GM18505 (cell line): ENCODE results near the gene BAG2.

Source experiments
- ATAC-seq: cut with Tn5 transposase; IDR thresholded peaks from one replicate; pipeline ENCODE4 v1.9.1; 2021; ENCODE audit not compliant: unreplicated experiment
- POLR2A ChIP-seq: IDR thresholded peaks from 4 replicates; pipeline ENCODE4 v1.6.1; 2011; ENCODE audit warnings: borderline replicate concordance; ENCODE audit not compliant: insufficient read depth, insufficient read length; ENCODE audit errors: extremely low read depth

The BAG2 gene

DNA sequence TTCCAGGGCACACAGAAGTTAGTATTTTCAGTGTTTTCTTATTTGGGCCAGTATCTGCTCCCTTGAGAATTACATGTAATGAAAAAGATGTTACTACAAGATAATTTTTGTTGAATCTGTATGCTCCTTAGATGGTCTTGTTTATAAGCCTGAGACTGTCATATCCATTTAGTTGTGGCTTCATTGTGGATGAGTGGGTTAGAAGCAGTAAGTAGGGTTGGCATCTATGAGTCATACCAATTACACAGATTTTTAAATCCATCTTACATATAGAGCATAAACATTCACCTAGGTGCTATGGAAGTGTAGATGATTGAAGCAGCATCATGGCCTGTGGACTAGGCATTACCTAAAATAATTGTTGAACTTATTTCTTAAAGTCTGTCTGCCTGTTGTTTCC lies 13.5 kb upstream of the BAG2 start:
- no peak for TF ChIP-seq POLR2A
- no peak for ATAC-seq

DNA sequence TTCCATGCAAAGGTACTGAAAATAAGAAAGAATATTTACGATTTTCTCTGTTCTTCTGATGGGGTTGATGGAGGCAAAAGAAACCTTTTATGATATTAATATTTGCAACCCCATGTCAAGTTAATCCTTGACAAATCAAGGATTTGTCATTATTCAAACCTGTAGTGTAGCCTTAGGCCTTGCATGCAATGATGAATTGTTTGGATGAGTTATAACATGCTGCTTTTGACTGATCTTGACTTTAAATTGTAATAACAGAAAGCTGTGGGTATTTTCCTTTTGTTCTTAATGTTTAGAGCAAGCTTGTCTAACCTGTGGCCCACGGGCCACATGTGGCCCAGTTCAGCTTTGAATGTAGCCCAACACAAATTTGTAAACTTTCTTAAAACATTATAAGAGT lies 13.0 kb upstream of the BAG2 start:
- no peak for ATAC-seq
- no peak for TF ChIP-seq POLR2A

DNA sequence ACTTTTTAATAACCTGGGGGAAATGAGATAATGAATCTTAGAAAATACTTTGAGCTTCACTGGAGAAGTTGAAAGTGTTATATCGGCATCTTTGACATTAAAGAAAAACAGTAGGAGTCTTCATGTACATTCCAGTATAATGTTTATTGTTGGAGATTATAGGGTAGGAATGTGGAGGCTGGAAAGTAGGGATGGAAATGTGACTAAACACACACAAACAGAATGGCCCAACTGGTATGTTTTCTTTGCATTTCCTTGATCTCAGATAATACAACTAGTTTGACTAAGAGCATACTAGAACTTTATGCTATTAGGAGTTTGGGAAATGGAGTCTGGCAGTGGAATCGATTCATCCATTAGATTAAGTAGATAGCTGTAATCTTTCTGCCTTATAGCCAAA lies 10.1 kb upstream of the BAG2 start:
- TF ChIP-seq POLR2A: no peak
- ATAC-seq: no peak

DNA sequence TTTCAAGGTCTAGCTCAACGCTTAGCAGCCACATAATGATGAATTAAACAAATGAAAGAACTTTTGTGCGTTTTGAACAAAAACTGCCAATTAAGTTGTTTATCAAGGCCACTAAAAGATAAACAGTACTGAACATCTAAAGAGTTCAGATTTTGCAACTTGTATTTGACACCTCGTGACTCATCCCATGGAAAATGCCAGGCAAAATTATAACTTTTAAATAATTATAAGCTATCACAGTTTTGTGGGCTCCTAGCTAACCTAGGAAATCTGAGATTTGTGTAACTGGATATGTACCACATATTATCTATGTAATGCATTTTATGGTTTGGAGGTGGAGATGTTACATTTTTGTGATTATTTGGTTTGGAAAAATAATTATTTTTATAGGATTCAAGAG lies 9.6 kb upstream of the BAG2 start:
- TF ChIP-seq POLR2A: no peak
- no peak for ATAC-seq

DNA sequence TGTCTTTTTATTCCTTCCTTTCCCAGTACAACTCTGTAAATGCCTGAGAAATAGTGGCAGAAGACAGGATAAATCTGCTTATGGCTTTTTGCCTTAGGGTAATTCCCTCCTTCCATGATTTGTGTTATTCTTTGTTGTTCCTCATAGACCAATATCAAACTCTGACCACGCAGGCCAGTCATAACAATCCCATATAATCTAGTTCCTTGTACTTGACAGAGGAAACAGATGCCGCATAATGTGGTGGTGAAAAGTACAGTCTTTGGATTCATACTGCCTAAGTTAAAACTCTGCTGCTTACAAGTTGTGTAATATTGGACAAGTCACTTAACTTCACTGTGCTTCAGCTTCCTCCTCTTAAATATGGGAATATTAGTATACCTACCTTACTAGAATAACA lies 8.2 kb upstream of the BAG2 start:
- no peak for TF ChIP-seq POLR2A
- no peak for ATAC-seq

DNA sequence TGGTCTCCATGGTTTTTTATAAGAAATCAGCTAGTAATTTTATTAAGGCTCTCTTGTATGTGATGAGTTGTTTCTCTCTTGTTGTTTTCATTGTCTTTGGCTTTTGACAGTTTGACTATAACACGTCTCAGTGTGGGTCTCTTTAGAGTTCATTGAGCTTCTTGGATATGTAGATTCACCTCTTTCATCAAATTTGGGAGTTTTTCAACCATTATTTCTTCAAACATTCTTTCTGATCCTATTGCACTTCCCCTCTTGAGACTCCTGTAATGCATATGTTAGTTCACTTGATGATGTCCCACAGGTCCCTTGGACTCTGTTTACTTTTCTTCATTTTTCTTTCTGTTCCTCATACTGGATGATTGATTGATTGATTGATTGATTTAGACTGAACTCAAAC lies 7.0 kb upstream of the BAG2 start:
- no peak for TF ChIP-seq POLR2A
- no peak for ATAC-seq

DNA sequence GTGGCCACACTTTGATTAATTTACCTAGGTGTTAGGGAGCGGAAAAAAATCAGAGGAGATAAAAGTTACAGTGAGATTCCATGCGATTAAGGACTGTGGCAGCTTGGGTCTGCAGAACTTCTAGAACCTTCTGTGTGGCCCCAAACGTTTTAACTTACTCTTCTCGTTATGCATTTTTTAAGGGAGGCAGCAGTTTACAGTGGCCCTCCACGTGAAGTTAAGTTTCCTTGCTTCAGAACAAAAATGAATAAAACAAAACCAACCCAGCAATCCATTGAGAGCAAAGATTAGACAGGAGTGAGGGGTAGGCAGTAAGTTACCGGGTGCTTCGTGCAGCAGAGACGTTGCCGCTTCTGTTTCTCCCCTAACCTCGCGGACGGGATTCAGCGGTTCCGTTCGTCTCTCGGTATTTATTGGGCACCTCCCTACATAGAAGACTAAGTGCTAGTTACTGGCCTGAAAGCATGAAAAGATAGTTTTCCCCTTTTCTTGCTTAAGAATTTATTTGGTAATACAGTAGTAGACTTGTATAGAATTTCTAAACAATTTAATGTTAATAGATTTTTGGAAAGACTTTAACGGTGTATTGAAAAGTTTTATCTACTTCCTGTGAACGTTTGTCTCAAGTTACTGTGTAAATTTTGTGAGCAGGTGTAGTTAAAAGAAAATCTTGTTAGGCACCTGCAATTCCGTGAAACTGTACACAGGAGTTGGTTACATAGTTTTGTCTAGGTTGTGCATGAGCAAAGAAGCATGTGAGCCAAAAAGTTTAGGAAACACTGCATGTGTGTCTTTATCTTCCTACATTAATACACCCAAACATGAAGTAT lies 1.1 kb downstream of the BAG2 start:
- no peak for TF ChIP-seq POLR2A
- ATAC-seq: no peak

DNA sequence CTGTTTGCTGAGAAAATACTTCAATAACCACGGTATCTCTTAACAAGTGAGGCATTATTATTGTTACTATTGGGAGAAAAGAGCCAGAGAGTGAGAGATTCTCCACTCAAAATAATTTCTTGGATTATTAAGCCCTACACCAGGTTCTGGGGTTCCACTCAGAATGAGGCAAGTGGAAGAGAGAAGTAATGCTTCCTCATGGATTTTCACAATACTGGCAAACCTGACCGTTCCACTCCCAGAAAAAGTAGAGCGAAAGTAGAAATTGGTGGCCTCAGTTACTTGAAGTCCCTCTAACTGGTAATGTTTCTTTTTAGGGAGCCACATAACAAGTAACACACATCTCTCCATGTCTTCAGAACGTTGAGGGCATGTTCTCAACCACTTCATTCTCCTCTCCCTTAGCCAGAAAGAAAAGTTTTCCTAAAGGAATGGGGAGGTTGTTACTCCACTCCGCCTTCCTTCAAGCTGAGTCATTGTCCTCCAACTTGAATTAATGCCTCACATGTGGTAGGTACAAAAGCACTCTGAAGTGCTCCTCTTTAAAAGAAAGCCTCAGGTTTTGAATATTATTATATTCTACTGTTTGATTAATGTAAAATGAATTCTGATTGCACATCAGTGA lies 1.9 kb downstream of the BAG2 start:
- no peak for TF ChIP-seq POLR2A
- no peak for ATAC-seq

DNA sequence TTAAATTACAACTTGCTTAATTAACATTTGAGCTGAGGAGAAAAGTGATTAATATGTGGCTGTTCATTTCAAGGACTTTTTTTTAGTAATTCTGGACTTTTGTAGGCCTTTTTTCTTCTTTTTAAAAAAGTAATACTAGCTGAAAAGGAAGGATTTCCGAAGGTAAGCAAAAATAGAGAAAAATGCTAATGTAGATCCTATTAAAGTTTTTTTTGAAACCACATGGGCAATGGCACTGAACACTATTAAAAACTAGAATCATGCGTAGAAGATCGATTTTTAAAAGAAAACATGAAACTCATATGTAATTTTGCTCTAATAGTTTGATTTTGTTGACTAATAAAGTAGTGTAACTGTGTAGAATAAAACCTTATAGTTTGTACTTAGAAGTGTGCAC lies 2.4 kb downstream of the BAG2 start:
- no peak for ATAC-seq
- TF ChIP-seq POLR2A: no peak

DNA sequence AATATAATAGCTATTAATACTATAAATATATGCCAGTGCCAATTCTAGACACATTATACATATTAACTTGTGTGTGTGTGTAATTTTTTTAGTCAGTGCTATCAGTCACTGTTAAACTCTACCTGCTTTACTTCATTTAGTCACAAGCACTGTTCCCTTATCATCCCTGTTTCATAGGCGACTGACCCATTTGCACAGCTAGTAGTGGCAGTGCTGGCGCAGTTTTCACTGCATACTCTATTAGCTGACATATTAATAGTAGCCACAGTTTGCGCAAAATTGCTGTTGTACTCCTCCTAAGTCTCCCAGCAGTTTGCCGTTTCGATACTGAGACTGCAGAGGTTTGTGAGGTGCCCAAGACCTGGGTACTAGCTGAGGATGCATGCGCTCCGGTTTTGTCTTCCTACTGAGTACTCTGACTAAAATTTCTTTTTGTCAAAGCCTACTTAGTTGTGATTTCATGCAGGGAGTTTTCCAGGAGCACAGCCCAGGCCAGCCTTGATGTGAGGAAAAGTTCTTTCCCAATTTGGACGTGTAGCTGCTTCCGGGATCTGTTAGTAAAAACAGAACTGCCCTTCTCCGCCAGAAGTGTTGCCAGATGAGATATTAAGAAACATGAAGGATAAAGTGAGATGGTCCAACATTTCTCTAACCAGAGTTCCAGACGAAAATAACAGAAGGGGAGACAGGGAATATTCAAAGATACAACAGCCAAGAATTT lies 5.6 kb downstream of the BAG2 start:
- no peak for TF ChIP-seq POLR2A
- no peak for ATAC-seq

DNA sequence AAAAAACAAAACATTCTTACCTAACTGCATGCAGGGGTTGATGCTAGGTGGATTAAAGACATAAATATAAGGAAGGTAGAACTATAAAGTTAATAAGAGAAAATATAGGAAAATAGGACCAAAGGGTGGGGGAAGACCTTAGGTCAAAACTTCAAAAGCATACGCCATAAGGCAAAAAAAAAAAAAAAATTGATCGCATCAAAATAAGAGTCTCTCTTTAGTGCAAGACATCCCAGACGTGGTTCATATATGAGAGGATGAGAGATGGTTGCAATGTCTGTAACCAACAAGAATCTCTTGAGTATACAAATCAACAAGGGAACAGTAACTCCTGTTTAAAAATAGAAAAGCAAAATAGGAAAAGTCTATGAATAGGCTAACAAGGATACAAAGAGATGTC lies 8.5 kb downstream of the BAG2 start:
- no peak for TF ChIP-seq POLR2A
- no peak for ATAC-seq

DNA sequence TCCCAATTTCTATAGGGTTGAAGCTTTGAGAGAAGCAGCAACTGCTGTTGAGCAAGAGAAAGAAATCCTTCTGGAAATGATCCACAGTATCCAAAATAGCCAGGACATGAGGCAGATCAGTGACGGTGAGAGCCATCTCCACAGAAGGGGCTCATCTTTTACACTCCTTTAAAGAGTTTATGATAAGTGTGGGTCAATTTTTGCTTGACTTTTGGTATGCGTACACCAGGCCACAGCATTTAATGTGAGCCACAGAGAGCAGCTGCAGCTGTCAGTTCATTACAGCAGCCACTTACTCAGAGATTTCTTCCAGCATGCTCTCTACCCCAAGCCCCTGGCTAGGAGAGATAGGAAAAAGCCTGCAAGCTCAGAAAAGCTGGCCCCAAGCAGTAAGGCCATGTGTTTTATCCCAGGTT lies 9.9 kb downstream of the BAG2 start:
- ATAC-seq: no peak
- no peak for TF ChIP-seq POLR2A

DNA sequence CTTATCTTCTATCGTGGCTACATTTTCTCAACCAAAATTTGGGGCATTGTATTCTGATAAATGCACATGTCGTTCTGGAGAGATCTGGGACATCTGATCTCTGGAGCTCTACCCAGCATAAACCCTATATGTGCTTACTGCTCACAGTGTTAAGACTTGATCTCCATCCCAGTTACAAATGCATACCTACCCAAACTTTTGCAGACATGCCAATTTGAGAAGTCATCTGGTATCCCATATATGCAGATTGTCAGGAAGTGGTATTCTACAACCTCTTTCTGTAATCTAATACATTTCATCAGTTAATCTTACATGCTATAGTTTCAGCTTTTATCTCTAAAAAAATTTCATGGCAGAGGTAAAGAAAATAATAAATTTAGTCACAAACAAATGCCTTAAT lies 11.2 kb downstream of the BAG2 start:
- TF ChIP-seq POLR2A: no peak
- ATAC-seq: no peak

DNA sequence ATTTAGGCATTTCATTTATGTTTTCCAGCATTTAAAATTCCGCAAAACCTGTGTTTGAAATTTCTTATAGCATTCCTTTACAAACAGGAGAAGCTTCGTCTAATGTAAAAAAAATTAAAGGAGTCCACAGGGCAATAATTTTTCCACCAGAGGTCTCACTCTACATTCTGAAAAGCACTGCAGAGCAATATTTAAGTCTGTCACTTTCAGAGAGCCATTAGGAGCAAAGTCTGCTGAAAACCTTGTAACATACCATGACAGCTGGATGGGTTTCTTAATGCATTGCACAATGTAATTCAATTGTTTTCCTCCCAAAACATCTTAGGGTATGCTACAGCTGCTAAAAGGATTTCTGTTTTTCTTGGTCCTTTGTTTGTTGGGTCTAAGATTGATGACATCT lies 18.0 kb downstream of the BAG2 start:
- ATAC-seq: no peak
- TF ChIP-seq POLR2A: no peak
